ENCODE results near the gene GLRX5. TPM values are rescaled to one million over a fixed set of nuclear protein-coding genes. Genes with fewer than 3 reads are reported as not detected.

GLRX5 gene
- total and polyA plus RNA-seq, 12 donors: 32.7 to 134 (median 71.6) TPM

GRCh38 chr14:95530473-95531276 lies 4.2 kb upstream of the GLRX5 start:
- 71 to 79% (median 76%) methylated on average over 13 of the region's 13 CpGs for WGBS, 4 donors
- Histone ChIP-seq H3K27me3 (no peaks in the 10 kb centered on the region), H3K27ac (peak overlapping the region in 1 of 5 donors; percentile 29), H3K36me3 (replicated peaks in 1 of 2) (no peaks in the 10 kb centered on the region), H3K9me3 (replicated peaks in 1 of 3) (no peaks in the 10 kb centered on the region), H3K4me1 (replicated peaks in 1 of 2) (peaks cover 26 to 76% of the 10 kb centered on the region in 2 donors), H3K4me3 (no peak overlapping the region)
- intact Hi-C loops (cut with DNase I): no loop called here
- DNase-seq: peak in 1 of 7 donors; percentile 50
- TF ChIP-seq CTCF (IDR thresholded peaks at IDR 0.05) (no peak), POLR2A (IDR thresholded peaks at IDR 0.05) (no peak)

GRCh38 chr14:95531473-95531872 lies 3.4 kb upstream of the GLRX5 start:
- DNase-seq: no peak
- no peak overlapping the region for H3K4me3 ChIP-seq
- WGBS, 4 donors: 35 to 55% (median 39%) methylated on average over 3 of the region's 3 CpGs
- no peaks in the 10 kb centered on the region for H3K9me3 ChIP-seq (replicated peaks in 1 of 3)
- H3K27me3 ChIP-seq: no peaks in the 10 kb centered on the region
- H3K27ac ChIP-seq: peak overlapping the region in 1 of 5 donors; percentile 29
- intact Hi-C loops (cut with DNase I): no loop called here
- H3K4me1 ChIP-seq (replicated peaks in 1 of 2): peaks cover 34 to 79% of the 10 kb centered on the region in 2 donors
- TF ChIP-seq POLR2A (IDR thresholded peaks at IDR 0.05): no peak
- TF ChIP-seq CTCF (IDR thresholded peaks at IDR 0.05): no peak
- H3K36me3 ChIP-seq (replicated peaks in 1 of 2): no peaks in the 10 kb centered on the region

GRCh38 chr14:95531969-95532368 lies 2.9 kb upstream of the GLRX5 start:
- Histone ChIP-seq H3K36me3 (replicated peaks in 1 of 2) (no peaks in the 10 kb centered on the region), H3K4me3 (no peak overlapping the region), H3K27ac (no peak overlapping the region), H3K27me3 (no peaks in the 10 kb centered on the region), H3K9me3 (replicated peaks in 1 of 3) (no peaks in the 10 kb centered on the region), H3K4me1 (replicated peaks in 1 of 2) (peaks cover 39 to 79% of the 10 kb centered on the region in 2 donors)
- intact Hi-C loops (cut with DNase I): no loop called here
- TF ChIP-seq POLR2A (IDR thresholded peaks at IDR 0.05) (no peak), CTCF (IDR thresholded peaks at IDR 0.05) (no peak)
- 45 to 57% (median 49%) methylated on average over 3 of the region's 3 CpGs for WGBS, 4 donors
- DNase-seq: no peak

DNA sequence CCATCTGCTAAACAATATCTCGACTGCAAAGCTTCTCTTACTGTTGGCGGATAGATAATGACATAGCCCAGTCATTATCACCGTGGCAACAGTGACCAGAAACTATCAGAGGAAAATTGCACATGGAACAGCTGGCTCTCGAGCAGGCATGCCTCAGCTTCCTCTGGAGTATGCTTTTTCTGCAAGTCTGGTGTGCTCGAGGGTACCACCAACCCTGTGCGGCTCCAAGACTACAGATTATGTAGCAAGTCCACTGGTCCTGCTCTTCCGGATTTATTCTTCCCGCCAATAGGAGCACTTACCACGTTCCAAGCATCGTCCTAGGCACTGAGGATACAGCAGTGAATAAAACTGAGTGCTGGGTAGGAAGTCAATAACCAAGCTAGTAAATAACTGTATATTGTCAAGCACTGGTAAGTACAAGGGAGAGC lies 1.4 kb upstream of the GLRX5 start:
- peak overlapping the region in 2 of 5 donors; percentile 52 to 79 for H3K27ac ChIP-seq
- WGBS, 4 donors: 8 to 12% (median 10%) methylated on average over 7 to 10 of the region's 10 CpGs
- intact Hi-C loops (cut with DNase I): no loop called here
- H3K27me3 ChIP-seq: no peaks in the 10 kb centered on the region
- peaks cover 53 to 82% of the 10 kb centered on the region in 2 donors for H3K4me1 ChIP-seq (replicated peaks in 1 of 2)
- peak overlapping the region in 3 of 4 donors; percentile 63 to 95 (median 78) for H3K4me3 ChIP-seq
- peak in 1 of 7 donors; percentile 75 for DNase-seq
- TF ChIP-seq POLR2A (IDR thresholded peaks at IDR 0.05) (no peak), CTCF (IDR thresholded peaks at IDR 0.05) (no peak)
- H3K9me3 ChIP-seq (replicated peaks in 1 of 3): no peaks in the 10 kb centered on the region
- no peaks in the 10 kb centered on the region for H3K36me3 ChIP-seq (replicated peaks in 1 of 2)

Data from adrenal gland (tissue), 12 donors.